OCI-LY7 (cell line): Measurements from ENCODE around the gene SAMD10. TPM values are rescaled to one million over a fixed set of nuclear protein-coding genes. Genes with fewer than 3 reads are reported as not detected.

ENCODE experiments used
- BruUV-seq: library from RNA; stranded (reverse); fragments of 400-500 nt; replicated peaks from 2 replicates; lab custom pipeline; 2021; lab: Mats Ljungman, UMichigan
- CTCF ChIA-PET: fragments of 300-600 bp; sonication (Branson Sonifier 250); formaldehyde crosslinking; loops from one replicate; lab custom pipeline; 2022; ENCODE audit warnings: antibody characterized with exemption; ENCODE audit not compliant: unreplicated experiment; lab: Charles Lee
- POLR2A ChIA-PET: fragments of 300-600 bp; sonication (Branson Sonifier 250); formaldehyde crosslinking; loops from one replicate; lab custom pipeline; 2022; ENCODE audit warnings: antibody characterized with exemption; lab: Charles Lee
- DNase-seq: peaks from one replicate; pipeline ENCODE4 v3.0.0-alpha.2; 2015; ENCODE audit warnings: low spot score
- H2AFZ ChIP-seq: fragments of 200-600 bp; sonication (generic), shearing (Covaris generic); 2 replicates; pipeline ENCODE4 v1.6.1; 2014; ENCODE audit warnings: mild to moderate bottlenecking, antibody characterized with exemption, low read length, moderate library complexity
- H3K27ac ChIP-seq: fragments of 200-600 bp; sonication (generic); 2 replicates; pipeline ENCODE4 v1.5.1; 2014; ENCODE audit warnings: mixed run types, low read depth, mild to moderate bottlenecking, moderate library complexity, low read length, inconsistent platforms; ENCODE audit not compliant: poor library complexity, severe bottlenecking
- H3K36me3 ChIP-seq: fragments of 200-600 bp; sonication (generic); 2 replicates; pipeline ENCODE4 v1.6.1; 2014; ENCODE audit warnings: mild to moderate bottlenecking, antibody characterized with exemption, low read length, moderate library complexity, mixed read lengths; ENCODE audit not compliant: insufficient read depth
- H3K4me1 ChIP-seq: fragments of 200-600 bp; sonication (generic); 2 replicates; pipeline ENCODE4 v1.5.1; 2014; ENCODE audit warnings: mild to moderate bottlenecking, low read length; ENCODE audit not compliant: insufficient read depth, poor library complexity, severe bottlenecking
- H3K4me2 ChIP-seq: fragments of 200-600 bp; sonication (generic); 2 replicates; pipeline ENCODE4 v1.6.1; 2014; ENCODE audit warnings: mild to moderate bottlenecking, low read length
- H3K4me3 ChIP-seq: fragments of 200-600 bp; sonication (generic); 2 replicates; pipeline ENCODE4 v1.5.1; 2014; ENCODE audit warnings: mild to moderate bottlenecking, low read depth, low read length; ENCODE audit not compliant: poor library complexity, severe bottlenecking
- H3K79me2 ChIP-seq: fragments of 200-600 bp; sonication (generic); 2 replicates; pipeline ENCODE4 v1.6.1; 2016; ENCODE audit warnings: low read depth, mild to moderate bottlenecking, low read length, moderate library complexity, mixed read lengths; ENCODE audit not compliant: insufficient read depth
- H3K9me2 ChIP-seq: fragments of 200-600 bp; sonication (generic); 2 replicates; pipeline ENCODE4 v1.6.1; 2016; ENCODE audit warnings: mild to moderate bottlenecking, low read length, mixed read lengths; ENCODE audit not compliant: insufficient read depth
- H3K9me3 ChIP-seq: fragments of 200-600 bp; sonication (generic); 2 replicates; pipeline ENCODE4 v1.6.1; 2014; ENCODE audit warnings: mild to moderate bottlenecking, mixed run types, low read length, mixed read lengths
- H4K20me1 ChIP-seq: fragments of 200-600 bp; sonication (generic); 2 replicates; pipeline ENCODE4 v1.6.1; 2014; ENCODE audit warnings: mild to moderate bottlenecking, antibody characterized with exemption, low read length, moderate library complexity, mixed read lengths; ENCODE audit not compliant: insufficient read depth
- EZH2phosphoT487 ChIP-seq: fragments of 200-600 bp; sonication (generic); IDR thresholded peaks from 2 replicates; pipeline ENCODE4 v1.6.1; 2018; ENCODE audit warnings: low read depth, borderline replicate concordance, mild to moderate bottlenecking, mixed run types, antibody characterized with exemption, low read length, moderate library complexity, mixed read lengths
- intact Hi-C: fragments of 100-400 bp; cut with micrococcal nuclease; formaldehyde crosslinking; loops from one replicate; pipeline ENCODE4 v1.10.0; 2022; ENCODE audit not compliant: unreplicated experiment
- total RNA-seq, 2 experiments: library from RNA; depleted of rRNA in 1 of 2; stranded (reverse); fragments of >200 nt in 1 of 2; shearing (Covaris generic) in 1 of 2; gene quantifications; 2 replicates each; pipeline ENCODE4 v1.2.3, GENCODE V29; 2014 to 2022
- TF ChIP-seq, protein P1 (sequence below): fragments of 200-600 bp; sonication (generic); conservative IDR thresholded peaks from 2 replicates; pipeline ENCODE4 v1.5.1; 2014; ENCODE audit warnings: mild to moderate bottlenecking, antibody characterized with exemption, low read length, moderate library complexity, mixed read lengths

SAMD10 gene
- total RNA-seq, 2 experiments from 2014 or later, result 11.9 to 12.0 TPM

DNA sequence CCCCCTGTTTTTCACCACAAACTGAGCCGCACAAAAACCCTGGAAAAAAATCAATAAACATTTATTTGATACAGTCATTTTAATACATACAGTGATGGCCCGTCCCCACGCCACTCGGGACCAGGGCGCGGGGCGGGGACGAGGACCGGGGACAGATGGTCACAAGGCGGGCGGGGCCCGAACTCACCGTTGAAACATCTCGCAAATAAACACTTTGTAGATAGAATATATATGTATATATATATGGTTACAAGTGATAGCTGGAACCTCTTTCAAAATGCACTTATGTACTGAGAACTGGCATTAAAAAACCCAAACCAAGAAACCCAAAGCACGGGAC is 22.8 kb downstream of the SAMD10 start:
- Histone ChIP-seq H3K4me1 (peaks cover 28% of the 10 kb centered on the region), H3K27ac (peak overlapping the region; percentile 81), H3K4me3 (peak overlapping the region; percentile 70), H3K79me2 (peaks cover 25% of the 10 kb centered on the region; the same call in 1 of the 2 replicates), H2AFZ (peak overlapping the region; percentile 61), H3K36me3 (no peaks in the 10 kb centered on the region; the same call in 1 of the 2 replicates), H3K9me3 (no peaks in the 10 kb centered on the region), H4K20me1 (no peaks in the 10 kb centered on the region), H3K9me2 (no peaks in the 10 kb centered on the region), H3K4me2 (peak overlapping the region; percentile 85)
- ChIA-PET CTCF (interaction anchor here (1.0 kb wide), 1 partner anchor 80 kb away, joined by 3 read pairs; no protein-coding TSS in a partner anchor), POLR2A (interaction anchor here (1.0 to 1.1 kb wide), 2 partner anchors 24 to 38 kb away, joined by 3 to 4 read pairs; no protein-coding TSS in a partner anchor)
- no peak for TF ChIP-seq EZH2phosphoT487
- TF ChIP-seq, protein P1, sequence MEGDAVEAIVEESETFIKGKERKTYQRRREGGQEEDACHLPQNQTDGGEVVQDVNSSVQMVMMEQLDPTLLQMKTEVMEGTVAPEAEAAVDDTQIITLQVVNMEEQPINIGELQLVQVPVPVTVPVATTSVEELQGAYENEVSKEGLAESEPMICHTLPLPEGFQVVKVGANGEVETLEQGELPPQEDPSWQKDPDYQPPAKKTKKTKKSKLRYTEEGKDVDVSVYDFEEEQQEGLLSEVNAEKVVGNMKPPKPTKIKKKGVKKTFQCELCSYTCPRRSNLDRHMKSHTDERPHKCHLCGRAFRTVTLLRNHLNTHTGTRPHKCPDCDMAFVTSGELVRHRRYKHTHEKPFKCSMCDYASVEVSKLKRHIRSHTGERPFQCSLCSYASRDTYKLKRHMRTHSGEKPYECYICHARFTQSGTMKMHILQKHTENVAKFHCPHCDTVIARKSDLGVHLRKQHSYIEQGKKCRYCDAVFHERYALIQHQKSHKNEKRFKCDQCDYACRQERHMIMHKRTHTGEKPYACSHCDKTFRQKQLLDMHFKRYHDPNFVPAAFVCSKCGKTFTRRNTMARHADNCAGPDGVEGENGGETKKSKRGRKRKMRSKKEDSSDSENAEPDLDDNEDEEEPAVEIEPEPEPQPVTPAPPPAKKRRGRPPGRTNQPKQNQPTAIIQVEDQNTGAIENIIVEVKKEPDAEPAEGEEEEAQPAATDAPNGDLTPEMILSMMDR, result no peak
- intact Hi-C loops, result no loop called here
- no peak for DNase-seq
- no TSS peak for BruUV-seq

DNA sequence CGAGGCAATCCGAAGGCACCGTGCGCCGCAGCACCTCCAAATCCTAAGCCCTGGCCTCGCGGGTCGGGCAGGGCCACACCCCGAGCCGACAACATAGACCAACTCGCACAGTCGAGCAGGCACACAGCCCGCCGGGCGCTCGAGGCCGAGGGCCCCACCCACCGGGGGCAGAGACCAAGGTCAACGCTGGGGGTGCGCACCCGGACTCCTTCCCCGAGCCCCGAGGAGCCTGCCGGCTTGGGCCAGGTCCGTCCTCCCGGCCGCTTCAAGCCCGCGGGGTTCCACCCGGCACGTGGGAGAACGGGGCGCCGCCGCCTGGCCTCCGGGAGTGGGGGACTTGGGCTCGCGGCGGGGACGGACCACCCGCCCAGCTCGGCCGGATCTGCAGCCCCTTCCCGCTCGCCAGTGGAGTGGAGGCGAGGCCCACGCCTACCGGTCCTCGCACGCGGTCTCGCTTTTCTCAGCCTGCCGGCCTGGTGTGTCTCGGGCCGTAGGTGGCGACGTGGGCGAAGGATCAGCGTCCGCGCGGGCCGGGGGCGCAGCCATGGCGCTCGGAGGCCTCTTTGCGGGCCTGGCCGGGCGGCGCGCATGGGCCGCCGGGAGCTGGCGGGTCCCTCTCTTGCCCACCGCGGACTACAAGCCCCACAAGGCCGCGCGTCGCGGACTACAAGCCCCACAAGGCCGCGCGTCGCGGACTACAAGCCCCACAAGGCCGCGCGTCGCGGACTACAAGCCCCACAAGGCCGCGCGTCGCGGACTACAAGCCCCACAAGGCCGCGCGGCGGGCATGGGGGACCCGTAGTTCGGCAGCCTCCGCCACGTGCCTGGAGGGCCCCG is 23.4 kb downstream of the SAMD10 start, which contains the start of gene UCKL1:
Gene UCKL1 (minus strand): TSS at position 590 of the 837 bp plus-strand sequence. CDS start 44 bp downstream, at position 546.
- Histone ChIP-seq H3K4me3 (peak within 1 kb of the TSS; percentile 86), H3K79me2 (peaks cover 25% of the 10 kb centered on the region; the same call in 1 of the 2 replicates), H2AFZ (peak within 1 kb of the TSS; percentile 61), H3K4me2 (peak within 1 kb of the TSS; percentile 85), H3K36me3 (no peaks in the 10 kb centered on the region; the same call in 1 of the 2 replicates), H3K9me3 (no peaks in the 10 kb centered on the region), H3K9me2 (no peaks in the 10 kb centered on the region), H4K20me1 (no peaks in the 10 kb centered on the region), H3K4me1 (peaks cover 28% of the 10 kb centered on the region), H3K27ac (peak within 1 kb of the TSS; percentile 81)
- no peak for TF ChIP-seq EZH2phosphoT487
- TF ChIP-seq, protein P1, result no peak; the same call in 1 of the 2 replicates
- ChIA-PET POLR2A (interaction anchor here (1.1 kb wide), 1 partner anchor 38 kb away, joined by 3 read pairs; no protein-coding TSS in a partner anchor), CTCF (no interaction called here)
- BruUV-seq, result no TSS peak
- DNase-seq, result peak; percentile 93
- intact Hi-C loops, result no loop called here
